ENCODE measurements around the gene PPP1R36. TPM values are rescaled to one million over a fixed set of nuclear protein-coding genes. Genes with fewer than 3 reads are reported as not detected.
A peak's percentile ranks its signal among the peaks of the same experiment; 100 is the strongest.

The PPP1R36 gene
- total RNA-seq, 6 donors from 2014 or later: 0.54 to 2.9 (median 1.4) TPM; not detected in 1

GRCh38 chr14:64634558-64634957 lies 84.8 kb downstream of the PPP1R36 start:
- no peak for DNase-seq
- no peak for ATAC-seq (ENCODE audit: low FRiP score in 2 of 2)
- Histone ChIP-seq H3K36me3 (no peaks in the 10 kb centered on the region), H3K27me3 (no peaks in the 10 kb centered on the region), H3K4me3 (no peak overlapping the region), H3K4me1 (peaks cover 0 to 6% (median 0%) of the 10 kb centered on the region in 4 donors), H3K27ac (no peak overlapping the region), H3K9me3 (no peaks in the 10 kb centered on the region)
- WGBS, 2 donors: 75% methylated on average over 2 of the region's 2 CpGs
- TF ChIP-seq CTCF (IDR thresholded peaks at IDR 0.05): no peak
- no peak for TF ChIP-seq POLR2A (IDR thresholded peaks at IDR 0.05)
- TF ChIP-seq EP300 (IDR thresholded peaks at IDR 0.05): no peak
- TF ChIP-seq POLR2AphosphoS5 (IDR thresholded peaks at IDR 0.05): no peak

- peak; percentile 74 to 87 (median 81) for TF ChIP-seq CTCF (IDR thresholded peaks at IDR 0.05)
- no peak for TF ChIP-seq POLR2AphosphoS5 (IDR thresholded peaks at IDR 0.05)
- H3K4me1 ChIP-seq: peaks cover 0 to 6% (median 0%) of the 10 kb centered on the region in 4 donors
- no peaks in the 10 kb centered on the region for H3K9me3 ChIP-seq
- no peaks in the 10 kb centered on the region for H3K36me3 ChIP-seq
- no peak overlapping the region for H3K4me3 ChIP-seq
- no peaks in the 10 kb centered on the region for H3K27me3 ChIP-seq
- 30 to 32% methylated on average over 15 to 16 of the region's 19 CpGs for WGBS, 2 donors
- H3K27ac ChIP-seq: no peak overlapping the region
- ATAC-seq (ENCODE audit: low FRiP score in 2 of 2) (peak; percentile 85 to 92), DNase-seq (peak in 1 of 2 donors; percentile 73)
Observed at GRCh38 chr14:64636208-64636979, 86.6 kb downstream of the PPP1R36 start.

GRCh38 chr14:64636980-64637429 lies 87.2 kb downstream of the PPP1R36 start:
- WGBS, 2 donors: 48 to 55% methylated on average over 2 of the region's 2 CpGs

GRCh38 chr14:64637735-64638473 lies 88.1 kb downstream of the PPP1R36 start:
- Histone ChIP-seq H3K9me3 (no peaks in the 10 kb centered on the region), H3K27me3 (no peaks in the 10 kb centered on the region), H3K36me3 (no peaks in the 10 kb centered on the region), H3K4me3 (no peak overlapping the region), H3K27ac (no peak overlapping the region), H3K4me1 (peaks cover 0 to 6% (median 0%) of the 10 kb centered on the region in 4 donors)
- DNase-seq: no peak
- 72 to 73% methylated on average over 9 of the region's 9 CpGs for WGBS, 2 donors
- no peak for ATAC-seq (ENCODE audit: low FRiP score in 2 of 2)
- no peak for TF ChIP-seq POLR2AphosphoS5 (IDR thresholded peaks at IDR 0.05)
- TF ChIP-seq EP300 (IDR thresholded peaks at IDR 0.05): no peak

More at GRCh38 chr14:64636980-64637429, 87.2 kb downstream of the PPP1R36 start:
- H3K36me3 ChIP-seq: no peaks in the 10 kb centered on the region
- H3K27ac ChIP-seq: no peak overlapping the region
- no peak for ATAC-seq (ENCODE audit: low FRiP score in 2 of 2)
- no peak overlapping the region for H3K4me3 ChIP-seq
- TF ChIP-seq CTCF (IDR thresholded peaks at IDR 0.05): peak in 1 of 6 experiments; percentile 2
- TF ChIP-seq POLR2A (IDR thresholded peaks at IDR 0.05): no peak
- H3K4me1 ChIP-seq: peaks cover 0 to 6% (median 0%) of the 10 kb centered on the region in 4 donors
- H3K27me3 ChIP-seq: no peaks in the 10 kb centered on the region
- no peaks in the 10 kb centered on the region for H3K9me3 ChIP-seq
- no peak for DNase-seq

- WGBS, 2 donors: 60 to 88% methylated on average over 1 to 2 of the region's 2 CpGs
- DNase-seq: no peak
- H3K36me3 ChIP-seq: no peaks in the 10 kb centered on the region
- no peaks in the 10 kb centered on the region for H3K27me3 ChIP-seq
- ATAC-seq (ENCODE audit: low FRiP score in 2 of 2): no peak
- TF ChIP-seq POLR2A (IDR thresholded peaks at IDR 0.05): no peak
- no peak for TF ChIP-seq CTCF (IDR thresholded peaks at IDR 0.05)
- TF ChIP-seq EP300 (IDR thresholded peaks at IDR 0.05): no peak
- TF ChIP-seq POLR2AphosphoS5 (IDR thresholded peaks at IDR 0.05): no peak
- H3K4me1 ChIP-seq: peaks cover 0 to 6% (median 0%) of the 10 kb centered on the region in 4 donors
- H3K4me3 ChIP-seq: no peak overlapping the region
- H3K9me3 ChIP-seq: no peaks in the 10 kb centered on the region
- H3K27ac ChIP-seq: no peak overlapping the region
Observed at GRCh38 chr14:64638625-64639024, 88.9 kb downstream of the PPP1R36 start.

Data from upper lobe of left lung (tissue), 6 donors.